GM13976 (cell line): Measurements from ENCODE around the gene C18orf63.
"Not testable (repeated sequence)": the region's sequence is repeated elsewhere in the genome, so short reads cannot be mapped to it uniquely, and the experiment has no call there.

Experiments used
- DNase-seq: peaks from one replicate; pipeline ENCODE4 v3.0.0; 2012; ENCODE audit warnings: low spot score
- in situ Hi-C: fragments of 300-500 bp; cut with MboI; formaldehyde crosslinking; loops from one replicate; pipeline ENCODE4 v1.12.0; 2022; ENCODE audit warnings: low sequenced_read_pairs, mixed read lengths, inconsistent platforms; ENCODE audit not compliant: unreplicated experiment
- TF ChIP-seq, protein P1 (sequence below): IDR thresholded peaks from 2 replicates; pipeline ENCODE4 v1.5.1; 2012; ENCODE audit warnings: borderline replicate concordance, mild to moderate bottlenecking; ENCODE audit not compliant: insufficient read depth; ENCODE audit errors: extremely low read depth, missing control alignments, control extremely low read depth

Gene C18orf63

GRCh38 chr18:74314759-74315463 lies 728 bp upstream of the C18orf63 start:
- in situ Hi-C loops = no loop called here
- DNase-seq = no peak
- TF ChIP-seq, protein P1, sequence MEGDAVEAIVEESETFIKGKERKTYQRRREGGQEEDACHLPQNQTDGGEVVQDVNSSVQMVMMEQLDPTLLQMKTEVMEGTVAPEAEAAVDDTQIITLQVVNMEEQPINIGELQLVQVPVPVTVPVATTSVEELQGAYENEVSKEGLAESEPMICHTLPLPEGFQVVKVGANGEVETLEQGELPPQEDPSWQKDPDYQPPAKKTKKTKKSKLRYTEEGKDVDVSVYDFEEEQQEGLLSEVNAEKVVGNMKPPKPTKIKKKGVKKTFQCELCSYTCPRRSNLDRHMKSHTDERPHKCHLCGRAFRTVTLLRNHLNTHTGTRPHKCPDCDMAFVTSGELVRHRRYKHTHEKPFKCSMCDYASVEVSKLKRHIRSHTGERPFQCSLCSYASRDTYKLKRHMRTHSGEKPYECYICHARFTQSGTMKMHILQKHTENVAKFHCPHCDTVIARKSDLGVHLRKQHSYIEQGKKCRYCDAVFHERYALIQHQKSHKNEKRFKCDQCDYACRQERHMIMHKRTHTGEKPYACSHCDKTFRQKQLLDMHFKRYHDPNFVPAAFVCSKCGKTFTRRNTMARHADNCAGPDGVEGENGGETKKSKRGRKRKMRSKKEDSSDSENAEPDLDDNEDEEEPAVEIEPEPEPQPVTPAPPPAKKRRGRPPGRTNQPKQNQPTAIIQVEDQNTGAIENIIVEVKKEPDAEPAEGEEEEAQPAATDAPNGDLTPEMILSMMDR = no peak

DNA sequence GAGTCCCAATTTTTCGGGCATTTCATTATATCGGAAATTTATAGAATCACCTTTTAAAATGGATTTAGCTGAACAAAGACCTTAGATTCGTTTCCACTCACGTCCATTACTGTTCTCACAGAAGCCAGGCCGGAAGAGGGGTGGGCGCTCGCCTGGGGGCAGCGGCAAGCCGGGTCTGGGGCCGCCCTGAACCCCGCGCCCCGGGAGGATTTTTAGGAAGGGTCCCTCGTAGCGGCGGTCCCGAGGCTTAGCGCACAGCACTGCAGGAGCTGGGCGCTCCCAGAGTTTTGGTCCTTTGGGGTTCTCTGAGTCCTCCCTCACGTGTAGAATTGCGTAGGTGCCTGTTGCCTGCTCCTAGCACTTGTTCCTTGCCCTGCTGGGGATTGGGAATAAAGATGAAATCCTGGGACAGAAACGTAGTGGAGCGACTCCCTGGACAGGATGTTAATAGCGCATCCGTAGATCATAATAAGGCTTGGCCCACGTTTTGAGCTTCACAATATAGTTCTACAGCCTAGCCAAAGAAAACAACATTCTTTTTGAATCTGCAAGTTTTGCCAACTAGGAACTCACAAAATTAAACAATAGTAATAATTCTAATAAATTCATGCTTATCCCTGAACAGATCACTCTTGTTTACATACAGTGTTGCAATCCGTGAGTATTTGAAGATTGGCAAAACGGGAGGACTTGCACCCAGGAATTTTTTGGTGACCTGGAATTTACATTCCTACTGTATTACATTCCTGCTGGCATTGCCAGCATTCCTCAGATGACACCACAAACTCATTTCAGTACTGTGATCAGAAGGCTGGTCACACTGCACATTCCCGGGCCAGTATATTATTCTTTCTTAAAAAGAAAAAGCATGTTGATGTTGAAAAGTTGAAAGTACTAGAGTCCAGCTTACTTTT lies 875 bp downstream of the C18orf63 start:
- DNase-seq = no peak
- TF ChIP-seq, protein P1 = no peak
- in situ Hi-C loops = no loop called here

GRCh38 chr18:74326231-74326630 lies 10.6 kb downstream of the C18orf63 start:
- in situ Hi-C loops = no loop called here
- DNase-seq = no peak
- TF ChIP-seq, protein P1 = no peak

DNA sequence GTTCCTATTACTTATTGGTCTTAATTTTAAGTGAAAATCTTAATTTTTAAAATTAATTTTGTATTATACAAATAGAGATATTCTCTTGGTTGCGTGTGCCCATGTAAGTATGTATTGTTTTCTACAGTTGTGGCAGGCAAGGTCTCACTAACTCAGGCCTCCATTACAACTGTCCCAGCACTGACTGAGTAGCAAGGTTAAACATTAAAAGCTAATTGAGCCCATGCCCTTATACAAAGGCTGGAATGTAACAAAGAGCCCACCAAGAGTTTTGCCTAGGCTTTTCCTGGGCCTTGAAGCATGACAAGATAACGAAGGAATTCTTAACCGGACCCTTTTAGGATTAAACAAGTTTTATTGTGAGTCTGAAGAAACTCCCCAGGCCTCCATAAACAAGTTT lies 11.2 kb downstream of the C18orf63 start:
- in situ Hi-C loops, DNase-seq: not testable (repeated sequence)

DNA sequence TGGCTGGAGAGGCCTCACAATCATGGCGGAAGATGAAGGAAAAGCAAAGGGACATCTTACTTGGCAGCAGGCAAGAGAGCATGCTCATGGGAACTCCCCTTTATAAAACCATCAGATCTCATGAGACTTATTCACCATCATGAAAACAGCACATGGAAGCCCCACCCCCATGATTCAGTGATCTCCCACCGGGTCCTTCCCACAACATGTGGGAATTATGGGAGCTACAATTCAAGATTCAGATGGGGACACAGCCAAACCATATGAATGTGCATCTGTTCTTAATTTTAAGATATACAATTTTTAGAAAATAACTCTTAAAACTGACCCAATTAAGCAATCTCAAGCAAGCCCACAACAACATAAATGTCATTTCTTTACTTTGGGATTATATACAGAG lies 12.6 kb downstream of the C18orf63 start:
- no peak for DNase-seq
- in situ Hi-C loops = no loop called here
- TF ChIP-seq, protein P1 = no peak

DNA sequence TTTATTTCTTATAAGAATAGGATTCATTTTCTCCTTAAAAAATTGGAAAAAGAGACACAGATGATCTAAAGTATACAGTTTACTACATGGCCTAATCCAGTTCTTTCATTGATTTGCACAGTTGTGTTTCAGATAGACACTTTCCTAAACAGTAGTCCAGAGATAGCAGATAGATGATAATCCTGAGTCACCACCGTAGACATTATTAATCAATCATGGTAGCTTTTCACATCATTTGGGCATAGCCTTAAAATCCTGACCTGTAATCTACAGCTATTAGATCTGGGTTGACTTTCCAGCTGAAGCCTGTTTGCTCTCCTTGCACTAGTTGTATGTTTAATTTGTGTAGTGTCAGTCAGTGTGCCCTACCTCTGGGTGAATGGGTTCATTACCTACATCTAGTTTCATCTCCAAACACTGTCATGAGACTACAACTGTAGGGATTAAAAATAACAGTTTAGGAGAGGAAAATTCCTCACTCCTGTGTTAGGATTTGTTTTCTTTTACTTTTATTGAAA lies 14.1 kb downstream of the C18orf63 start:
- no peak for DNase-seq
- TF ChIP-seq, protein P1 = no peak
- in situ Hi-C loops = no loop called here

- no peak for DNase-seq
- TF ChIP-seq, protein P1 = no peak
- in situ Hi-C loops = no loop called here
These were observed 15.8 kb downstream of the C18orf63 start for GRCh38 chr18:74331404-74331803.
